Fibroblast of skin of abdomen (primary cell): ENCODE results near the gene SAG.

ENCODE experiments used
- DNase-seq: peaks from one replicate; pipeline ENCODE4 v3.0.0-alpha.2; 2013

SAG gene

DNA sequence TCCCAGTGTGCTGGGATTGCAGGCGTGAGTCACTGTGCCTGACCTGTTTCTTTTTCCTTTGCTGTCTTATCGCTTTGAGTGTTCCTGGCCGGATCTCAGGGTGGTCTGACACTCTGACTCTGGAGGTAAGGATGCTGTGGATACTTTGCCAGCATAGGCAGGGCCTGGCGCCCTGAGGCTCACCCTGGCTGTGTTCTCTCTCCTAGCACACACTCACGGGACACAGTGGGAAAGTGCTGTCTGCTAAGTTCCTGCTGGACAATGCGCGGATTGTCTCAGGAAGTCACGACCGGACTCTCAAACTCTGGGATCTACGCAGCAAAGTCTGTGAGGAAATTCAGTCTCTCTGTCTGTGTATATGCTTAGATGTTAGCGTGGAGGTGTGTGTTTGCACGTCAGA is 18.0 kb upstream of the SAG start:
- DNase-seq = no peak

- no peak for DNase-seq
Measured at GRCh38 chr2:233290051-233290845, 17.4 kb upstream of the SAG start.

DNA sequence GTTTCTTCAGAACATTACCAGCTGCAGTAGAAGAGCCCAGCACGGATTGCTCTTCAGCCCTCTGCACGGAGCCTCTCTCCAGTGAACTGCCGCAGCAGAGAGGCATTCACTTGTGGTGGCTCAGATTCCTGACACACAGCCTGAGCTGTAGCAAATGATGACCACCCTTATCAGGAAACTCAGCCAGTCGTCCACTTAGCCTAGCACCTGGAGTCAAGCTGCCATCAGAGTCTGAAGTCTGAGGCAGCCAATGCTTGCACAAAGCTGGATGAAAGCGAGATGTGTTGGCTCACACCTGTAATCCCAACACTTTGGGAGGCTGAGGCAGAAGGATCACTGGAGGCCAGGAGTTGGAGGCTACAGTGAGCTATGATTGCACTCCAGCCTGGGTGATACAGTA is 11.7 kb upstream of the SAG start:
- DNase-seq = no peak

DNA sequence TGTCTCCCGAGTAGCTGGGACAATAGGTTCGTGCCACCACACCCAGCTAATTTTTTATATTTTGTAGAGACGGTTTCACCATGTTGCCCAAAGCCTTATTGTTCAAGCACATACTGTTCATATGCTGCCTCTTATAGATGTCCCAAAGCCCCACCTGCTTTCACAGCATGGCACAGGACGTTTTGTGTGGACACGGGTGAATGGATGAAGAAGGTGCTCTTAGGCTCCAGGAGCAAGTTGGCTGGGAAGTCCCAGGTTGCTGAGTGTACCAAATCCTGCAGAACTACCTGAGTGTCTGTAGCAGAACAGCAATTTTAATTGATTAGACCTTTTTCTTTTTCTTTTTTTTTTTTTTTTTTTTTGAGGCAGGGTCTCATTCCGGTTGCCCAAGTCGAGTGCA is 10.5 kb upstream of the SAG start:
- no peak for DNase-seq

DNA sequence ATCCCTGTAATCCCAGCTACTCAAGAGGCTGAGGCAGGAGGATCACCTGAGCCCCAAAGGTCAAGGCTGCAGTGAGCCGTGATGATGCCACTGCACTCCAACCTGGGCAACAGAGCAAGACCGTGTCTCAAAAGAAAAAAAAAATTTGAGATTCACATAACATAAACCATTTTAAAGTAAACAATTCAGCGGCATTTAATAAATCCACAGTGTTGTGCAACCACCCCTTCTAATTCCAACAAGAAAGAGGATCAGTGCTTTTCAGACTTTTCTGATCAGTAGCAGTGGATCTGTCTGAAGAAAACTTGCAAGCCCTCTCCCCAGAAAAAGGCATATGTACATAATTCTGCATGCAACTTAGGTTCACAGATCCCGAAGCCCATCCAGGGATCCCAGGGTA is 7.2 kb upstream of the SAG start:
- DNase-seq = no peak

DNA sequence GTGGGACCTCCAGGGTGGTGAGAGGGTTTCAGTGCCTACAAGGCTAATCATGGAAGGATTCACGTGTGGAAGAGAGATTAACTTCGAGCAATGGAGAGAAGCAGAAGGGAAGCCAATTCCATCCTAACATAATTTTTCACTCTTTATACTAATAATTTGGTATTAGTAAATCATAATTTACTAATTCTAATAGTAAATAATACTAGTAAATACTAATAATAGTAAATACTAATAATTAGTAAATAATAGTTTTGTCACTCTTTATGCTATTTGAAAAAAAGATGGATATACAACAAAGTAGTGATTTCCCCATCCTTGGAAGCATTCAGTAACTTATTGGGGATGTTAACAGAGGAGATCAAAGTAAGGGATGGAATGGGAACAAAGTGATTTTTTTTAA is 6.4 kb upstream of the SAG start:
- DNase-seq = no peak

GRCh38 chr2:233301811-233302210 is 5.8 kb upstream of the SAG start:
- DNase-seq = no peak

GRCh38 chr2:233303252-233303651 is 4.4 kb upstream of the SAG start:
- DNase-seq = no peak

GRCh38 chr2:233311241-233311926 is 3.8 kb downstream of the SAG start:
- no peak for DNase-seq

GRCh38 chr2:233312874-233313273 is 5.3 kb downstream of the SAG start:
- no peak for DNase-seq

DNA sequence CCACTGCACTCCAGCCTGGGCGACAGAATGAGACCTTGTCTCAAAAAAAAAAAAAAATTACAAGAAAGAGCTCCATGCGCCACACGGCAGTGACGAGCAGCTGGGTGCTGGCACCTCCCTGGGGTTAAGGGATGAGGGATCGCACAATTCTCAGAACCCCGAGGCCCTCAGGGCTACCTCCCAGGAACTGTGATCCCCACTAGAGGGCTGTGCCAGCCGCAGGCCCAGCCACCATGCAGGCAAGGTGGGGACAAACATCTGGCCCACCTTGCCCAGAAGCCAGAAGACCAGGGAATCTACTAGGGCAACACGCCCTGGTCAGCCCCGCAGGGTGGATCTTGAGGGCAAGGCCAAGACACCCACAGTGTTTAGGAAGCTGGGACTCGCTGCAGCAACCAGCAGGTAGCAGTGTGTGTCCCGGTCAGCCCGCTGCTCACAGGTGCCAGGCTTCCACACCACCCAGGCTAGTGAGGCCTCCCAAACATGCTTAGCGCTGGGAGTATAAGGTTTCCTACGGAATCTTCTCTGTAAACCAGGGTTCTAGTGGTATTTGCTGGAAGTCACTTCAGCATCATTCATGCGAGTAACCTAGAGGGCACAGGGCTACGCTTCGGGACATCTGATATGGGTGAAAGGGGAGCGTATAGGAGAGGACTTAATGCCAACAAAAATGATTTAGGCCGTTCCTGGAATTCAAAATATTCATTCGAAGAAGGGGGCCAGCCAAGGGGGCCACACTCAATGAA is 6.7 kb downstream of the SAG start:
- DNase-seq = no peak

DNA sequence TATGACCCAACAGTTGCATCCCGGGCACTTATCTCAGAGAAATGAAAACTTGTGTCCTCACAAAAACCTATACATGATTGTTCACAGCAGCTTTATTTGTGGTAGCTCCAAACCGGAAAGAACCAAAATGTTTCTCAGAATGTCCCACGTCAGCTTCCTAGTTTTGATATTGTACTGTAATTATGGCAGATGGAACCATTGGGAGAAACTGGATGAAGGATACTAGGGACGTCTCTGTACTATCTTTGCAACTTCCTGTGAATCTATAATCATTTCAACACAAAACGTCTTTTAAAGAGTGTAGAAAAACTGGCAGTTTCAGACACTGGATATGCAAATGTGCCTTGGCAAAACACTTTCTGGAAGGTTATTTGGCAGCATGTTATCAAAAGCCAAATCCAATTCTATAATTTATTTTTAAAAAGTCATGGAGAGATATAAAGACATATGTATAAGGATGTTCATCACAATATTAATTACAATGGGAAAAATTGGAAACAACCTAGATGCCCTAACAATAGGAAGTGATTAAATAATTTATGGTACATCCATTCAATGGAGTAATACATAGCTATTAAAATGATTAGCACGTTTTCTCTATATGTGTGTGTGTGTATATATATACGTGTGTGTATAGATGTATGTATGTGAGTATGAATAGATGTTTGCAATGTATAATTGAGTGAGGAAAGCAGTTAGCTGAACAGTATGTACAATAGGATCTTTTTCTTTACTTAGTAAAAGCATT is 9.8 kb downstream of the SAG start:
- DNase-seq = no peak

DNA sequence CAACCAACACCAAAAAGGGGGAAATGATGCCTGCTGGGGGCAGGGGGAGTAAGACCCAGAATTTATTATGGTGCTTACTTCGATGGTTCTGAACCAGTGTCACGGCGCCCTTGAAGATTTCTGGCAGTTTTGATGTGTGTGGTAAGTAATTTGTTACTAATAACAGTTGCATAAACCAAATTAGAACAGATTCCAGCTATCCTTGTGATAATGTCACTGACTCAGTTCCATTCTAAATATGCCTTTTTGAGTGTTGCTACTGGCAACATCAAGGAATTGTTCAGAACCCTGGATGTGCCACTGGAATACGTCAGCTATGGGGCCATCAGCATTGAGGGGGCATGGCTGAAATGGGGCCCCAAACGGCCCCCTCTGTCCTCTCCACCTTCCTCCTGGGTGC is 11.6 kb downstream of the SAG start:
- DNase-seq = no peak

GRCh38 chr2:233320470-233320869 is 12.9 kb downstream of the SAG start:
- no peak for DNase-seq

GRCh38 chr2:233321166-233321565 is 13.6 kb downstream of the SAG start:
- DNase-seq = no peak

- no peak for DNase-seq
Measured at GRCh38 chr2:233323851-233324250, 16.2 kb downstream of the SAG start.

DNA sequence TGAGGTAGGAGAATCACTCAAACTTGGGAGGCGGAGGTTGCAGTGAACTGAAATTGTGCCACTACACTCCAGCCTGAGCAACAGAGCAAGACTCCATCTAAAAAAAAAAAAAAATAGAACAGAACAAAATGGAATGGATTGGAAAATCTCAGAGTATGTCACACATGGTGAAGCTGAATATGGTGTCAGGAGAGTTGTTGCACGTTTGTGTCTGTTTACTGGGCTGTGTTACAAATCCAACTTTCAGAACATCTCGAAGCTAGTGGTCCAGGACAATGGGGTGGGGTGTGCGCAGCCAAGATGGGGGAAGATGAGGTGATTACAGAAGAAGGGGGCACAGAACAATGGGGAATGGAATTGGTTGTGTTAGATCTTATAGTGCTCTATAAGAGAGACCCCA is 17.6 kb downstream of the SAG start:
- no peak for DNase-seq

DNA sequence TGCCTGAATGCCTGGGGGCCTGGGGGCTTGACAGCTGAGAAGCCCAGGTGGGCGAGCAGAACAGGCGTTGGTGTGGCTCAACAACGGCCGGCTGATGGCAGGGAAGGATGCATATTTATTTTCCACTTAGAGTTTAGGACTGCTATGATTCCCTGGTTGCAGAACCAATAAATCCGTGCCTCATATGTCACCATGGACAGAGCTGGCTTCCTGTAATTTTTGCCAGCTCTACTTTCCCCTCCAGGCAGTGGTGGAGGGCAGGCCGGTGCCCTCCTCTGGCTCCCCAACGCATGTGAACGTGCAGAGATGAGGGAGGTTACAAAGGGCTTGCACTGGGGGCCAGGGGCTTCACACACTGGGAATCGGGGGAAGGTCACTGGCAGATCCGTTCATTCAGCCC is 18.2 kb downstream of the SAG start:
- DNase-seq = no peak

DNA sequence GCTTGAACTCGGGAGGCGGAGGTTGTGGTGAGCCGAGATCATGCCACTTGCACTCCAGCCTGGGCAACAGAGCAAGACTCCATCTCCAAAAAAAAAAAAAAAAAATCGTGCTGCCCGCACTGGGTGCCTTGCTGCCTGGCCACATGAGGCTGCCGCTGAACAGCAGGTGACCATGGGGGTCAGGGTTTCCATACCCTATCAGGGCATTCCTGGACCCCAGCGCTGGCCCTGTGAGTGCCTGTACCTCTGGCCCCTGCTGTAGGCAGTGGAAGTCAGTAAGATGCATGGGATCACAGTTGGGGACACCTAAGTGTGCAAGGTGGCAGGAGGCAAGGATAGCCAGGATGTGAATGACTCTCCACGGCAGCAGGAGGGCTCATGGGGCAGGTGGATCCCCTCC is 18.9 kb downstream of the SAG start:
- no peak for DNase-seq

GRCh38 chr2:233328922-233329321 is 21.3 kb downstream of the SAG start:
- no peak for DNase-seq

DNA sequence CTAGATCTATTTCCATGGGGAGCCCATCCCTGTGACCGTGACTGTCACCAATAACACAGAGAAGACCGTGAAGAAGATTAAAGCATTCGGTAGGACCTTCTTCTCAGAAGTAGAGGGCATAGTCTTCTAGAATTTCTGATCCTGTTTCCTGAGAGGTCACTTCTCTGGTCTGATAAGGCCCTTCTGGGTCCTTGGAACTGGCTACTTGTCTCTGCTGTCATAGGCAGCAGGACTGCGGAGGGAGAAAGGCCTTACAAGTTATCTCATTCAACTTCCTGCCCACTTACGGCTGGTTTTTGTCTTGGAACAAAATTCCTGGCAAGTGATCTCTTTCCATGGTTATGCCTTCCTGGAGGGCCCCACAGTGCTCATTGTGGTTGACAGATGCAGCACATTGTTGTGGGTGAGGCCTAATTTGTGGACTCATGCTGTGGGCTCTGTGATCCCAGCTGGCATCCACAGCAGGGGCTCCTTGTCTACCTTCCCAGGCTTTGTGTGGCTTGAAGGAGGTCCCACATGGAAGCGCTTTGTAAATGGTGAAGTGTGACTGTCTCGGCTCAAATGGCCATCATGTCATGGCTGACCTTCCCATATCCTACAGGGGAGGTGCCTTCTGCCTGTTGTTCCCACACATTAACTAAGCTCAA is 22.0 kb downstream of the SAG start:
- DNase-seq = peak; percentile 22

DNA sequence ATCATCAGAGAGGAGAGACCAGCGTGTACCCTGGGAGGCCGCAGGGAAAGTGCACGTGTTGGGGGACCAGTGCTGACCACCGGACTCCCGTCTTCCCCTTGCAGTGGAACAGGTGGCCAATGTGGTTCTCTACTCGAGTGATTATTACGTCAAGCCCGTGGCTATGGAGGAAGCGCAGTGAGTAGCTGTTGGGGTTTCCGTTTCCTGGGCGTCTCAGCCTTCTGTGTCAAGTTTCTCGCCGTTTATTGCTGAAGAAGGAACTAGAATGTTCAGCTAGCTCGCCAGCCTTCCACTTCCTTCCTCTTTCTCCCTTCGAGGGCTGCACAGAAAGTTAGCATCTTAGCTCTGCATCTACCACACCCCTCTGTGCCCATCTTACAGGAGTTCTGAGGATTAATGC is 23.9 kb downstream of the SAG start:
- DNase-seq = no peak

DNA sequence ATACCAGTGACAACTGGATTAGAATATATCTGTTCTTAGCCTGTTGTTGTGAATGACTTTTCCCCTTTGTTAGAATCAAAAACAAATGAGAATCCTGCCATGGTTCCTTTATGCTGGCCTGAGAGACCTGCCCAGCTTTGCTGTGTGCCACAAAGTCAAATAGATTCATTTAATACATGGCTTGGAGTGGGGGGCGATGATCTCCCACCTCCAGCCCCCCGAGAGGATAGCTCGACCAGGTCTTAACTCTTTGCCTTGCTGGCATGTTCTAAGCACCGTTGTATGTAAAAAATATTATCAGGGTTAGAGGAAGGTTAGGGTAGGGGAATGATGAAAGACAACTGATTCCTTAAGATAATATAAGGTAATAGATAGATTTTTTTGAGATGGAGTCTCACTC is 24.5 kb downstream of the SAG start:
- no peak for DNase-seq
